Putamen (tissue), 1 donor: ENCODE measurements around the gene ADO.

Source experiments
- DNase-seq: peaks from one replicate; pipeline ENCODE4 v3.0.0-alpha.2; 2016; ENCODE audit warnings: low spot score

The ADO gene

DNA sequence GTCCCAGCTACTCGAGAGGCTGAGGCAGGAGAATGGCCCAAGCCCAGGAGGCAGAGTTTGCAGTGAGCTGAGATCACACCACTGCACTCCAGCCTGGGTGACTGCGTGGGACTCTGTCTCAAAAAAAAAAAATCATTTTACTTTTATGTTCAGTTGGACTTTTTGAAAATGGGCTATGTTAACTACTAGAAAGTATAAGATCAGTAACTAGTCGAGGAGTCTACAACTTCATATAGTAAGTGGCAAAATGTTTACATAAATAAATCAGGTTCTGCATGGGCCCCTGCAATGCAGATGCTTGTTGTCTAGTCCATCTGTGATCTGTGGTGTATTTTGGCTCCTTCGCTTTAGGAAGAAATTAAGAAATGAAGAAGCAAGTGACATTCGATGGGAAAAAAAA is 12.3 kb upstream of the ADO start:
- DNase-seq, result no peak

DNA sequence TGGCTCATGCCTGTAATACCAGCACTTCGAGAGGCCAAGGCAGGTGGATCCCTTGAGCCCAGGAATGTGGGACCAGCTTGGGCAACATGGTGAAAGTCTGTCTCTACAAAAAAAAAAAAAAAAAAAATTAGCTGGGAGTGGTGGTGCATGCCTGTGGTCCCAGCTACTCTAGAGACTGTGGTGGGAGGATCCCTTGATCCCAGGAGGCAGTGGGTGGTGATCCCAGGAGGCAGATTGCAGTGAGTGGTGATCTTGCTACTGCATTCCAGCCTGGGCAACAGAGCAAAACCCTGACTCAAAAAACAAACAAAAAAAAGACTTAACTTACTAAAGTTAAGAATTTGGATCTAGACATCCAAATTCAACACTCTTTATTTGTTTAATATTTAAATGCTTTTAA is 10.2 kb upstream of the ADO start:
- DNase-seq, result no peak

DNA sequence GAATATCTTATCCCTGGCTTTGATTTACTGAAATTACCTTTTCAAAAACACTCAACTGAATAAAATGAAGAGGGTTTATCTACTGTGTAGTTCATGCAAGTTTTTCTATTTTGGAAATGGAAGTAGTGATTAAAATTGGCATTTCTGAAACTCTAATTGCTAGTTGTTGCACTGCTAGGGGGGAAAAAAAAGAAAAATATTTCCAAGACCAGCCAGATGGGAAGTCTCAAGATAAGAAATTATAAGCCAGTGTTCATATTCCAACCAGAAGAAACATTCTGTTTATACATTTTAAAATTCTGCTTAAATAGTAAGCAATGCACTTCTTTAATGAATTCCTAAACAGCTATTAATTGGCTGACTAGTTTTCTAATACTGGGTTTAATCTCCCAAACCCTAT is 9.4 kb upstream of the ADO start:
- no peak for DNase-seq

DNA sequence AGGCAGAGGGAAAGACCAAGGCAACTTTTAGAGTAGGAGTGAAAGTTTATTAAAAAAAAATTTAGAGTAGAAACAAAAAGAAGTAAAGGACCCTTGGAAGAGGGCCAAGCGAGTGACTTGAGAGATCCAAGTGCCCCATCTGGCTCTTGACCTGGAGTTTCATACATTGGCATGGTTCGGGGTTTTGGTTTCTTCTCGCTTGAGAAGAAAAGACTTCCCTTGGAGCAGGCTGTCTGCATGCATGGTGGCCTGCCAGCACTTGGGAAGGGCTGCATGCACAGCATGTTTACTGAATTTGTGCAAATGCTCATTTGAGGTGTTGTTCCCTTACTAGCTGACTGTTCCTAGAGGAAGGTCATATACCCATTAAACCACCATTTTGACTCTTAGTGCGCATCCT is 8.8 kb upstream of the ADO start:
- DNase-seq, result no peak

DNA sequence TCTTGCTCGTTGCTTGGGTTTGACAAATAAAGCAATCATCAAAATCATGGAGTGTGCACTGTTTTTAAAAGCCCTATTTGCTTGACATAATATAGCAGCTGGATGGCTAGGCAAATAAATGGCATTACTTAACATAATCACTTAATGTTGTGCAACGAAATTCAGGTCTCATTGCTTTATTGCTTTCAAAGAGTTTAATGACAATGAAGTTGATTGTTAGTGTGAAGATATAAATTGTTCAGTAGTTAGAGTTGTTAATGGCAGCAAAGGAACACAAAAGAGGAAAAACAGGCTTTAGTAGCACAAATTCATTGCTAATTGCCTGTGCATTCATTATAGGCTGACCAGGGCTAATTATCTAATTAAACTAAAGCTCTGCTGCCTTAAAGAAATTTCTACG is 7.6 kb upstream of the ADO start:
- DNase-seq, result no peak

DNA sequence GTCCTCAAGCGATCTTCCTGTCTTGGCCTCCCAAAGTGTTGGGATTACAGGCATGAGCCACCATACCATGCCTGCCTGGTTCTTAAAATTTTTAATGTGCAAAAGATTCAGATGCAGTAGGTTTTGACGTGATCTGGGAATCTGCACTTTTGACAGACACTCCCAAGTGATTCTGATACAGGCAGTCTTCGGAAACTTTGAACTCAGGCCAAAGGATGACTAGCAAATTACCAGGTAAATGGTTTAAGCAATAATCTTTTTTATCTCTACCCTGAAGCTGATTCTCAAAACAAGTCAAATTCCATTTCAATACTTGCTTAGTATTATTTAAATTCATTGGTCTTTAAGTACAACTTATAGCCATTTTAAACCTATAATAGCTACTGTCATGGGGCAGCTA is 2.6 kb upstream of the ADO start:
- no peak for DNase-seq

DNA sequence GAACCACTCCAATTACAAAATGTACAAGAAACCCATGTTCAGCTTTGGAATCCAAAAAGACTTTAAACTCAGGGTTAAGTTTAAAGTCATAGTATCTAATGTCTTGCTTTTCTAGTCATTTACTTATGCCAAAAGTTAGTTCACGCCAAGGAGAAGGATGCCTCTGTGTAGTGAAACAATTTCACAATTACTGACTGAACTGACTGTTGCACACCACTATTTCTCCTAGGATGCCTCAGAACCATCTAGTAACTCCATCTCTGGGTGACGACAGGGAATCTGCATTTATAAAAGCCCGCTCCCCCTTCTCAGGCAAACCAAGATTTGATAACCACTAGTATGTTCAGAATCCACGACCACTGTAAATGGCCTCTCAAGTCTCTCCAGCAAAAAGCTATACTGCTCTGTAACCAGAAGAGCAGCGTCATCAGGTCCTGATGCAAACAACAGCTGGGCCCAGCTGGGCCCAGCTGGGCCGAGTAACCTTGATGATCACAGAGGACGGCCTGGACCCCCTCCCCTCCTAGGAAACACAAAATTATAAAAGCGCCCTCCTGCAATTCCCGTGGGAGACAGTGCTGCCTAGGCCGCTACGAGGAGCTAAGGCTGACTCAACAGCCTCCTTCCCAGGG is 680 bp upstream of the ADO start:
- DNase-seq, result no peak

DNA sequence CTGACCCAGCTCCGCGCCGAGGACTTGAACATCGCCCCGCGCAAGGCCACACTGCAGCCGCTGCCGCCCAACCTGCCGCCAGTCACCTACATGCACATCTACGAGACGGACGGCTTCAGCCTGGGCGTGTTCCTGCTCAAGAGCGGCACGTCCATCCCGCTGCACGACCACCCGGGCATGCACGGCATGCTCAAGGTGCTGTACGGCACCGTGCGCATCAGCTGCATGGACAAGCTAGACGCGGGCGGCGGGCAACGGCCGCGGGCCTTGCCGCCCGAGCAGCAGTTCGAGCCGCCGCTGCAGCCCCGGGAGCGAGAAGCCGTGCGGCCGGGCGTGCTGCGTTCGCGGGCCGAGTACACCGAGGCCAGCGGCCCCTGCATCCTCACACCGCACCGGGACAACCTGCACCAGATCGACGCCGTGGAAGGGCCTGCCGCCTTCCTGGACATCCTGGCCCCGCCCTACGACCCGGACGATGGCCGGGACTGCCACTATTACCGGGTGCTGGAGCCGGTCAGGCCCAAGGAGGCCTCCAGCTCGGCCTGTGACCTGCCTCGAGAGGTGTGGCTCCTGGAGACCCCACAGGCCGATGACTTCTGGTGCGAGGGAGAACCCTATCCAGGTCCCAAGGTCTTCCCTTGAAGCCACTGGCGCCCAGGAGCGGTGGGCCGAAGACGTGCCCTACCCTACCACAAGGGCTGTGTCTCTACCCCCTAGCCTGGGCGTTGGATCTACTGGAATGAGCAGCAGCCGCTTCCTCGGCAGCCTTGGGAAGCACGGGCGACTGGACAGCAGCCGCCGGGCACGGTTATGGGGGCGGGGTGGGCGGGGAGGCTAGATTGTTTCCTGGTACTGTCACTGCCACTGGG is 945 bp downstream of the ADO start:
- DNase-seq, result no peak

DNA sequence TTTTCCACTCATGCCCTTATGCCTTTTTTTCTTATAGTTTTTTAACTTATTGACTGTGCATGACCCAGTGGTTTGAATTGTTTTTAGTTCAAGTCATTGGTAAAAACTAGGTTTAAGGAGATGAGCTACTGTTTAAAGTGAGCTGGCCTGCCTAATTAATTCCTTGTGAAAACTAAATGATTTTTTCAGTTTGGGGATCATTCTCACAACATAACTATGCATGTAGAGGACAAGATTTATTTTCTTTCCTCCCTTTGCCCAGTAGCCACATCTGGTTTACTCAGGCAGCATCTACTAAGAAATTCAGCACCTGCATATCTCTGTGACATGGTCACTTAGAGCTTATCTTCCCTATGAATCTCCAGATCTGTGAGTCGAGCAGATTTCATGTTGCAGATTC is 1.7 kb downstream of the ADO start:
- DNase-seq, result no peak

DNA sequence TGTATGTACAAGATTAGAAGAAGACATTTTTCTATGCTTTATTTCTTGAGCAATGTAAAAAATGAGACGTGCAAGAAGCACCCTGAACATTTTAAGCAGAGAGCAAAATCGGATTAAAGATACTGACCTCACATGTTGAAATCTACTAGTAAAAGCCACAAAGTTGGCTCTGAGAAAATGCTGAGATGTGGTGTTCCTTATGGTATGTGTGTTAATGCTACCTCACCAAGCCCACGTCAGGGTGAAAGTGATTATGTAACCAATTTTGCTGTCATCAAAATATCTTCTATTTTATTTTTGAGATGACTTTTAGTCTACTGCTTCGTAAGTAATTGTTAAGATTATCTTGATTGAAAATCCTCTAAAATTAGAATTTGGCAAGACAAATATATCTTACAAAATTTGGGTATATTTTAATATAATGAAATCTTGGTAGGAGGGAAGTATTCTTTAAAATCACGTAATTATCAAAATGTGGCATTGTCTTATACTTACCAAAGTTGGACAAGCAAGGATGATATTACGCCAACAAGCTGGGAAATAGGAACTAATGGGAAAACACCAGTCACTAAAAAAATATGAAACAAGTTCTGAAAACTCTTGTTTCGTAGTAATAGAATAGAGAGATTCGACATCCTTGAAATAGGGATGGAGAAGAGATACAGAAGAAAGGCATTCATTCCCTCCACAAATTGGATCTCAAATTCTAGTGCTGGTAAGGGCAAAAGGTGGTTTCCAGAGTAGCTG is 5.8 kb downstream of the ADO start:
- no peak for DNase-seq

DNA sequence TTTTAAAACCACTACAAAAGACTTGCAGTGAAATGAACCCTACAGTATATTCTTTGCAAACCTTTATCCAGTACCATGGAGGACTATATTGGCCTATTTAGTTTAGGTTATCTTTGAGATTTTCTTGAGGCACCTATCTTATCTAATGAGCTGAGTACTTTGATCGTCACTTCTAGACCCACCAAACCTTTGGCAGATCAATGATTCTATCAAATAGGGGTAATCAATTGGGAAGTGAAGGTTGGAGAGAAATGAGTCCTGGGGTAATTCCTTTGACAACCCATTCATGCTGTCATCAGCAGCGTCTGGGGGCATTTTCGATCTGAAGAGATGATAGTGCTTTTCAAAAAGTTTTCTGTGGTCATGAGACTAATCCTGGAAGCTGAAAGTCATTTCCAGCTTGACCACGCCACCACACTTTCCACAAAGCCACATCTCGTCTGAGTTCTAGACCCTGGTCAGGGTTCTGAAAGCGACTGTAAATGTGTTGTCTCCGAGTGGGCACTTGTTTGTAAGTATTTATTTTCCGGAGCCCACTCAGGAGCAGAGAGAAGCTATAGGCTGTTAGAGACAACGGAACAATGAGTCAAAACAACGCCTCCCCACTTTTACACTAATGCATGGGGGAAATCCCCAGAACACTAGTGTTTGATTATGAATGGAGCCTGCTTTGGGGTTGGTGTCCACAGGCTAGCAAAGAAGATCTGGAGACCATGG is 6.8 kb downstream of the ADO start:
- DNase-seq, result no peak

DNA sequence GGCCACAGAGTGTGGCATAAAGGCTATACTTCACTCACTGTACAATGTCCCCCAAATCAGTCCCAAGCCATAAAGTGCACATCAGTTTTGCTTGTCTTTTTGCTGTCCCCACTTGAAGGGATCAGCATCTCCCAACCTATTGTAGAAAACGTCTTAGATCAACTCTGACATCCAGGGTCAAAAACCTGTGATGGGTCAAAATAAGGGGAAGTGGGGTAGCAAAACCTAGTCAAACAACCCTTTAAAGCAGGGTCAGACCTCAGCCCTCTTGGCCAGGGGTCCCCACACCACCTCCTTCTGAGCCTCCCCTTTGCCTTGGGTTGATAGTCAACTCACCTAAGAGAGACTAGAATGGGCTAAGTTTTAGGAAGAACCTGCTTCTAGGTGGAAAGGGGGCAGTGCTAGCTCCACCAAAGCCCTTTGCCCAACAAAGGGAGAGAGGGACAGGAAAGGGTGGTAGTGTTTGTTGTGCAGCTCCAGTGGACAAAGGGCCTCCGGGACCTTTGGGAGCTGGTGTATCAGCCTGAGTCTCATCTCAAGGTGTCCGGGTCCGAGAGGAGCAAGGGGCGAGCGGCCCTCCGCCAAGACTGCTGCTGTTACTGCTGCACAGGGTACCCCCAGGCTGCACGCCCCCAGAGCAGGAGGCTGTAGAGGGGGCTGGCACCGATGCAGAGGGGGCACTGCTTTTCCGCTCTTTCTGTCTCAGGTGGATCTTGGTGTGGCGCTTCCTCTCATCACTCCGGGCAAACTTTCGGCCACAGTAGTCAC is 8.3 kb downstream of the ADO start:
- DNase-seq, result no peak

DNA sequence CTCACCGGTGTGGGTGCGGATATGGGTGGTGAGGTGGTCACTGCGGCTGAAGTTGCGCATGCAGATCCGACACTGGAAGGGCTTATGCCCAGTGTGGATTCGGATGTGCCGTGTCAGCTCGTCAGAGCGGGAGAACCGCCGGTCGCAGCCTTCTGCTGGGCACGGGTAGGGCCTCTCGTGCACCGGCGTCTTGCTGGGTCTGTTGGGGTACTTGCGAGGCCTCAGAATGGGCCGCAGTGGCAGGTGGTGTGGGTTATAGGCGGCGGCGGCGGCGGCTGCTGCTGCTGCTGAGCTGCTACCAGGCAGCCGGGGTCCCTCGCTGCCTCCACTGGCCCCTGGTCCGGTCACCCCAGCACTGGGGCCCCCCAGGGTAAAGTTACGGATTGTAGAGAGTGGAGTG is 8.9 kb downstream of the ADO start:
- DNase-seq, result no peak

DNA sequence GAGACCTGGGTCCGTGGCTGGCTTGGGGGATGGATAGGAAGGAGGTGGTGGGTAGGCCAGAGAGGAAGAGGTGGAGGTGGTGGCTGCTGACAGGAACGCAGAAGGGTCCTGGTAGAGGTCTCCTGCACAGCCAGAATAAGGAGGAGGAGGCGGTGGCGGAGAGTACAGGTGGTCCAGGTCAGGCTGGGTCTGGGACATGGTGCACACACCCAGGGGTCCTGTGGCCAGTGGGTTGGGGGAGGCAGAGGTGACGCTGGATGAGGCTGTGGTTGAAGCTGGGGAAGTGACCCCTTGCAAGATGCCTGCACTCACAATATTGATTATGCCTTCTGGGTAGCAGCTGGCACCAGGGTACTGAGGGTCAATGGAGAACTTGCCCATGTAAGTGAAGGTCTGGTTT is 9.5 kb downstream of the ADO start:
- no peak for DNase-seq

DNA sequence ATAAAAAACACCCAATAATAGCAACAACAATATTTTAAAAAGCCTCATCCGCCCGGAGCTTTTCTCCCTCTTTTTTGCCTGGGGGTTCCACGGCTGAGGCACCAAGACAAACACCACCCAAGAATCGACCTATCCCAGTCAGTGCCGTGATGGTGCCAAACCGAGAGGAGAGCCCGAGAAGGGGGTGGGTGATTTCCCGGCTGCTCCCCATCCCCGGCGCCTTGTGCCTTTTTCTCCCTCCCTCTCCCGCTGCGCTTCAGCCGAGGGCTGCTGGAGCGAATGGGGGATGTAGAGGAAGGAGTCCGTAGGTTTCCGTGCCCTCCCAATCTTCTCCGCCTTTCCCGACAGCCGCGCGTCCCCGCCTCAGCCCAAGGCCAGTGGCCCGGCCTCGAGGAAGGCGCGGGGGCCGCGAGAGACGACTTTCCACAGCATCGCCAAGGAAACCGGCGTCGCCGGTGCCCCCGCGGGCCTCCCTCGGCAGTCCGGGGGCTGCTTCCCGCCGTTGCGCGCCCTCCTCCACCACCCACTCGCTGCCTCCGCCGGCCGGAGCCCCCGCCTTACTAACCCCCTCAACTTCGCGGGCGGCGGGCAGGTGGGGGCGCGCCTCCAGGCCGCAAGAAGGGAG is 10.3 kb downstream of the ADO start:
- DNase-seq, result no peak

DNA sequence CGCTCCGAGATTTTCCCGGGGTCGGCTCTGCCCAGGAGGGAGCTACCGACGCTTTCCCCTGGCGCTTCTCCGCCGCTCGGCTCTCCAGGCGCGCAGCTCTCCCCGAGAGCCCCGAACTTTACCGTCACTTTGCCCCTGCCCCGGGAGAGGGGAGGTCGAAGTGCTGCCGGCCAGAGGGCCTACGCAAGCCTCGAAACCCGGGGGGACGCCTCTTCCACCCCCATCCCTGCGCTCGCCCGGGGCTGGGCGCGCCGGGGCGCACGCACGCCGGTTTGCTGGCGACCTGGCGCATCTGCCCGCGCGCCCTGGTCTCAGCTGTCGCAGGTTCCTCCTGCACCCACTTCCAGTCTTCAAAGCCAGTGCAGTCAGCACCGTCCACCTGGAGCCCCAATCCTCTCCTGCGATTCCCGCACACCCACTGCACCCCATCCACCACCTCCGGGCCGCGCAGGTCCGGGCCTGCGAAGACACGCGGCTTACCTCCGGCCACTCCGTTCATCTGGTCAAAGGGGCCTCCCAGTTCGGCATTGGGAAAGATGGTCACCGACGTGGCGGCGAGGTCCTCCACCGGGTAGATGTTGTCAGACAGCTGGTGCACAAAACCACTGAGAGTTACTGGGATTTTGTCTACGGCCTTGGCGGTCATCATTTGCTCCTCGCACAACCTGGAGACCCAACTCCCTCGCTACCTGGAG is 11.0 kb downstream of the ADO start:
- DNase-seq, result no peak

DNA sequence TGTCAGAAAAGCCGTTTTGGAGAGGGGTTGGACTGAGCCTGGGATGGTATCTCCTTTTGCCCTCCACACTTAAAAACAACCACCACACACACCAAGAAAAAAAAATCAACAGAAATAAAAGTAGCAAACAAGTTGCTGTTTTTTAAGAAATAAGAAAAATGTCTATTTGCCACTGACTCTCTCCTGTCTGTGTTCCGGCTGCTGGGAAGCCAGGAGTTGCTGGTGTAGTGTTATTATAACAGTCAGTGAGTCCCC is 11.5 kb downstream of the ADO start:
- no peak for DNase-seq

DNA sequence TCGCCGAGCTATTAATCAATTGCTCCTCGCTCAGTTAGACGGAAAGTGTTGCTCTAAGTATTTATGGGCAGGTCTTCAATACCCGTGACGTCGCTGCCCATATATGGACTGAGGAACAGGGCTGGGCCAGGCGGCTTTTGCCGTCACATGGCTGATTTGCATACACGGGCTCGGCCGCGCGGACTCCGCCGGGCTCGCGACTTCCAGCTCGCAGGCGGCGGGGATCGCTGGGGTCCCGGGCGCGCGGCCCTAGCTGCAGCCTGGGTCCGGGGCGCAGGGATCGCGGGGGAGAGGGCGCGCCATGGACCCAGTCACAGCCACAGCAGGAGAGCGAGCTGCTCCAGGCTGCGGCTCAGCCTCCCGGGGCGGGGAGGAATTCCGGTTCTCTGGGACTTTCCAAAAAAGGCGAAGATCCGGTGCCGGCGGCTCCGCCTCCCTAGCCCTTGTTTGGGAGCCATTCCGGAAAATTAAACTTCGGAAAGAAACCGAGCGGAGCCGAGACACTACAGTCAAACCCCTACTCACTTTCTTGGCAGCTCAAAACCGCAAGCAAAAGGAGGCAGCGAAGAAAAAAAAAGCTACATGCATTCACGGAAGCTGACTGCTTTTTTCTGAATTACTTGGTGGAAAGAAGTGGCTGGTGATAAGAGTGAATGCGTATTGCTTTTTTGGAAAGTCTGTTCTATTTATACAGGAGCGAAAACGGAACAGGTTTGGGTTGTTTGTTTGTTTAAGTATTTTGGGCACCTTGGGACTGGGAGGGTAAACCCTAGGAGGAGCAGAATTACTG is 12.0 kb downstream of the ADO start, which contains the start of gene EGR2:
Gene EGR2, minus strand, starts transcription at position 36 of the 790 bp plus-strand sequence. CDS start 337 bp downstream, outside the sequence.
- peak; percentile 95 for DNase-seq

DNA sequence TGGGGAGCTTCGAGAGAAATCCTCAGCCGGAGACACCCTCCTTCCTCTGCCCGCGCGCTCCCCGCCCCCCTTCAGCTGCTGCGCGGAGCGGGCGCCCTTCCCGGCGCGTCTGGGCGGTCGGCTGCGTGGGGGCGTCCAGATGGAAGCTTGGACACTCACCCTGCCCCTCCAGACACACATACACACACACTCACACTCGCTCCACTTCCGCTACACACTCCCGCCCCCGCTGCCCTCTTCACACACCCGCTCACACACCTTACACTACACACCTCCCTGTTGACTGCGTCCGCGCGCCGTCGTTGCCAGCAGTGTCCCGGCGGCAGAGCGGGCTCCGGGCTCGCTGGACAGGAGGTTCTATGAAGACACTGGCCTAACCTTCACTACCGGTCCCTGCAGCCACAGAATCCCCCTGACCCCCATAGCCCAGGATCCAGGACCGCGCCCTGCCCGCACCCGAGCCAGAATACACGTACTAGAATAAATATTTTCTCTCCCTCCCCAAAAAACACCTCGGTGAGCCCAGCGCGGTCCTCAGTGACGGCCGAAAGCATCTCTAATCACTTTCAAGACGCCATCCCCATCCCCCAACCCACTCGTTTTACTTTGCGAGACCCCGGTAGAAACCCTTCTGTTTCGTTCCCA is 12.7 kb downstream of the ADO start:
- DNase-seq, result no peak
